GM12878 (cell line): ENCODE results near the gene RAD9A. TPM values are rescaled to one million over a fixed set of nuclear protein-coding genes. Genes with fewer than 3 reads are reported as not detected.

Experiments
- ATAC-seq: fragments of 200-7000 bp; cut with Tn5 transposase; 3 replicates; pipeline ENCODE4 v1.9.1; 2020; ENCODE audit warnings: mild to moderate bottlenecking, moderate library complexity
- BruUV-seq: library from RNA; stranded (reverse); fragments of 400-500 nt; replicated peaks from 2 replicates; lab custom pipeline; 2021; lab: Mats Ljungman, UMichigan
- CTCF ChIA-PET: fragments of 300-600 bp; sonication (Branson Sonifier 250); formaldehyde crosslinking; extraction: SDS; loops from one replicate; lab custom pipeline; 2021; ENCODE audit warnings: inconsistent platforms; lab: Yijun Ruan, JAX
- POLR2A ChIA-PET: fragments of 350-600 bp; formaldehyde crosslinking; extraction: SDS; loops from one replicate; lab custom pipeline; 2021; ENCODE audit warnings: inconsistent platforms; lab: Charles Lee
- RAD21 ChIA-PET: fragments of 300-600 bp; sonication (Branson Sonifier 250); formaldehyde crosslinking; loops from one replicate; lab custom pipeline; 2023; ENCODE audit warnings: antibody characterized with exemption; ENCODE audit not compliant: unreplicated experiment; lab: Charles Lee
- SMC1A ChIA-PET: fragments of 300-600 bp; sonication (Branson Sonifier 250); formaldehyde crosslinking; loops from one replicate; lab custom pipeline; 2023; ENCODE audit not compliant: unreplicated experiment, uncharacterized antibody; lab: Charles Lee
- DNase-seq: peaks from one replicate; pipeline ENCODE4 v3.0.0-alpha.2; 2011; ENCODE audit warnings: low read depth, low spot score
- FAIRE-seq: peaks from 3 replicates; lab custom pipeline; 2011; peaks lifted over from hg19 to GRCh38; lab: Jason Lieb, UNC
- H2AFZ ChIP-seq: 2 replicates; pipeline ENCODE4 v1.6.0; 2011; ENCODE audit warnings: low read depth, low read length, control low read depth; ENCODE audit not compliant: control insufficient read depth
- H3K27ac ChIP-seq: 2 replicates; pipeline ENCODE4 v1.5.1; 2011; ENCODE audit warnings: control low read depth; ENCODE audit not compliant: control insufficient read depth, insufficient read depth
- H3K27me3 ChIP-seq, 2 experiments: replicated peaks in 1 of 2; 2 replicates each; pipeline versions ENCODE4 v1.6.0 to v1.6.1; 2011; ENCODE audit warnings: low read length in 1 of 2; ENCODE audit not compliant: control insufficient read depth in 2 of 2, insufficient read depth in 2 of 2
- H3K36me3 ChIP-seq, 2 experiments: 2 replicates each; pipeline ENCODE4 v1.5.1; 2011; ENCODE audit warnings: low read length in 1 of 2; ENCODE audit not compliant: control insufficient read depth in 2 of 2, insufficient read depth in 2 of 2
- H3K4me1 ChIP-seq: 2 replicates; pipeline ENCODE4 v1.6.1; 2011; ENCODE audit warnings: mild to moderate bottlenecking, low read length, moderate library complexity, mixed read lengths; ENCODE audit not compliant: control insufficient read depth, insufficient read depth
- H3K4me2 ChIP-seq: 2 replicates; pipeline ENCODE4 v1.6.0; 2011; ENCODE audit warnings: control low read depth; ENCODE audit not compliant: control insufficient read depth, insufficient read depth
- H3K4me3 ChIP-seq: fragments of 200-600 bp; sonication (generic); 2 replicates; pipeline ENCODE4 v1.5.1; 2016
- H3K79me2 ChIP-seq: 2 replicates; pipeline ENCODE4 v1.6.0; 2011; ENCODE audit warnings: low read length; ENCODE audit not compliant: control insufficient read depth, insufficient read depth
- H3K9ac ChIP-seq: 2 replicates; pipeline ENCODE4 v1.8.0; 2011; ENCODE audit warnings: low read length, control low read depth, mixed read lengths; ENCODE audit not compliant: control insufficient read depth, insufficient read depth
- H3K9me3 ChIP-seq: replicated peaks from 3 replicates; pipeline ENCODE4 v1.5.1; 2011; ENCODE audit warnings: mild to moderate bottlenecking, low read length; ENCODE audit not compliant: control insufficient read depth, insufficient read depth
- H4K20me1 ChIP-seq: 2 replicates; pipeline ENCODE4 v1.6.0; 2011; ENCODE audit not compliant: control insufficient read depth, insufficient read depth
- BMI1 ChIP-seq: fragments of 450-650 bp; IDR thresholded peaks from 2 replicates; pipeline ENCODE4 v1.6.1; 2016; ENCODE audit warnings: mild to moderate bottlenecking, moderate library complexity, borderline replicate concordance
- CHD4 ChIP-seq: fragments of 200-600 bp; sonication (generic); IDR thresholded peaks from 2 replicates; pipeline ENCODE4 v1.6.1; 2016; ENCODE audit warnings: mild to moderate bottlenecking
- FOXM1 ChIP-seq: IDR thresholded peaks from 2 replicates; pipeline ENCODE4 v1.6.1; 2012; ENCODE audit warnings: low read depth, mild to moderate bottlenecking, inconsistent platforms, low read length, moderate library complexity
- GABPA ChIP-seq: IDR thresholded peaks from 2 replicates; pipeline ENCODE4 v1.6.1; 2014; ENCODE audit warnings: antibody characterized with exemption, low read depth, mild to moderate bottlenecking, inconsistent platforms
- KDM1A ChIP-seq: fragments of 200-600 bp; sonication (generic); IDR thresholded peaks from 2 replicates; pipeline ENCODE4 v1.6.1; 2016; ENCODE audit warnings: borderline replicate concordance
- MLLT1 ChIP-seq: fragments of 450-650 bp; IDR thresholded peaks from 2 replicates; pipeline ENCODE4 v1.6.1; 2016; ENCODE audit warnings: mild to moderate bottlenecking
- PAX5 ChIP-seq: IDR thresholded peaks from 2 replicates; pipeline ENCODE4 v1.6.1; 2011; ENCODE audit warnings: low read depth, low read length, borderline replicate concordance
- PML ChIP-seq: IDR thresholded peaks from 2 replicates; pipeline ENCODE4 v1.6.1; 2012; ENCODE audit warnings: low read length, inconsistent platforms
- SMAD1 ChIP-seq: fragments of 450-650 bp; IDR thresholded peaks from 2 replicates; pipeline ENCODE4 v1.6.1; 2018; ENCODE audit warnings: mild to moderate bottlenecking, low read depth; ENCODE audit not compliant: partially characterized antibody
- STAT1 ChIP-seq: fragments of 450-650 bp; conservative IDR thresholded peaks from 2 replicates; pipeline ENCODE4 v1.6.1; 2014; ENCODE audit warnings: antibody characterized with exemption, mild to moderate bottlenecking
- TCF12 ChIP-seq: IDR thresholded peaks from 2 replicates; pipeline ENCODE4 v1.6.1; 2011; ENCODE audit warnings: low read depth, mild to moderate bottlenecking, low read length
- YY1 ChIP-seq: IDR thresholded peaks from 2 replicates; pipeline ENCODE4 v1.6.1; 2011; ENCODE audit warnings: low read depth, mild to moderate bottlenecking, low read length
- WGBS: methylation state at CpG from one replicate; pipeline ENCODE4 v1.1.6; 2016; ENCODE audit warnings: low lambda C conversion rate; ENCODE audit not compliant: insufficient replicate concordance, insufficient coverage; ENCODE audit errors: missing lambda C conversion rate; 5-methylcytosine and 5-hydroxymethylcytosine counted together
- in situ Hi-C: fragments of 300-500 bp; cut with MboI; formaldehyde crosslinking; loops from 9 replicates; pipeline ENCODE4 v1.14.3; 2018; ENCODE audit warnings: mixed read lengths
- intact Hi-C: fragments of 100-400 bp; cut with micrococcal nuclease; formaldehyde crosslinking; loops from one replicate; pipeline ENCODE4 v1.14.2; 2022; ENCODE audit not compliant: unreplicated experiment
- polyA plus RNA-seq, 11 experiments: library from polyadenylated mRNA; depleted of rRNA in 4 of 11; unstranded in 6 of 11; stranded (reverse) in 5 of 11; fragments of >200 nt; fragmentation: Nextera tagmentation in 4 of 11; fragmentation: Illumina TruSeq in 1 of 11; extraction: Ambion mirVana in 4 of 11; extraction: Trizol in 1 of 11; gene quantifications; 1 replicate in 1 of 11; 2 replicates in 10 of 11; pipeline versions ENCODE4 v1.2.1 to v1.2.3, GENCODE V29; 2011 to 2016; ENCODE audit warnings: inconsistent platforms in 2 of 11, missing spikeins in 2 of 11, low read depth in 1 of 11
- total RNA-seq, 4 experiments: library from RNA; depleted of rRNA in 3 of 4; stranded (reverse); fragments of >200 nt in 3 of 4; fragmentation: Illumina TruSeq in 1 of 4; extraction: Trizol in 1 of 4; gene quantifications; 2 replicates each; pipeline versions ENCODE4 v1.2.1 to v1.2.3, GENCODE V29; 2013 to 2021
- TF ChIP-seq, protein P1 (sequence below): fragments of 450-650 bp; conservative IDR thresholded peaks from 2 replicates; pipeline ENCODE4 v1.6.1; 2017; ENCODE audit warnings: mild to moderate bottlenecking, moderate library complexity
- TF ChIP-seq, protein P2 (sequence below): fragments of 150-350 bp; IDR thresholded peaks from 2 replicates; pipeline ENCODE4 v1.6.1; 2016; ENCODE audit warnings: low read depth, low read length

The RAD9A gene
- total and polyA plus RNA-seq, 10 of the 15 experiments (the other 5 are each of a cell fraction or from before 2014, with no cell fraction given) = 1.1 to 36.2 (median 19.8) TPM

GRCh38 chr11:67366961-67367760 is 24.6 kb upstream of the RAD9A start (continued):
- TF ChIP-seq PAX5 (no peak), TCF12 (no peak), MLLT1 (no peak), GABPA (no peak), CHD4 (no peak)

DNA sequence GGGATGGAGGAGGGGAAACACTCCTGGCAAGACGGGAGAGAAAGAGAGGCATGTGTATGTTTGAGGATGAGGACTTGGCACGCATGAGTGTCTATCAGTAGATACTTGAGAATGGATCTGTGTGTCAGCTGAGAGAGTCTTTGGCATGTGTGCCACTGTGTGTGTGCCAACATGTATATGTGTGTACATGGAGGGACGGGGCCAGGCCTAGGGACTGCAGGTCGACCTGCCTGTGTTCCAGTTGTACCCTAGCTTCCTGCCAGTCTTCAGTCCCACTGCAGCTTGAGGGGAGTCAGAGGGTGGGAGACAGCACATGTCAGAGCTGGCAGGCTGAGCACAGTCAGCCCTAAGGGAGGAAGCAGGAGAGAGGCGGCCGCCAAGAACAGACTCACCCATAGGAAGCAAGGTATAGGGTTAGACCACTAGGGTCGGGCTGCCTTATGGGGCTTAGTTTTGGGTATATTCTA is 24.0 kb upstream of the RAD9A start:
- intact Hi-C loops = no loop called here
- H2AFZ ChIP-seq = no peak overlapping the region
- H4K20me1 ChIP-seq = peaks cover 8% of the 10 kb centered on the region; the same call in 1 of the 2 replicates
- H3K9me3 ChIP-seq = no peaks in the 10 kb centered on the region
- no peaks in the 10 kb centered on the region for H3K36me3 ChIP-seq
- H3K9ac ChIP-seq = no peak overlapping the region
- 79% methylated on average over 6 of the region's 7 CpGs for WGBS
- SMC1A ChIA-PET = interaction anchor here (21.3 kb wide), 1 partner anchor 12 kb away, joined by 646 read pairs; the partner anchor contains the start of gene POLD4
- no peaks in the 10 kb centered on the region for H3K79me2 ChIP-seq
- in situ Hi-C loops = no loop called here
- CTCF ChIA-PET = interaction anchor here (25.5 to 26.2 kb wide), 2 partner anchors 6 to 12 kb away, joined by 1301 read pairs; partner anchors contain the start of genes CLCF1, POLD4 and RAD9A
- RAD21 ChIA-PET = interaction anchor here (0.7 to 0.8 kb wide), 2 partner anchors 11 to 15 kb away, joined by 3 read pairs; no protein-coding TSS in a partner anchor
- H3K4me2 ChIP-seq = no peak overlapping the region
- no peak overlapping the region for H3K4me3 ChIP-seq
- DNase-seq = no peak
- H3K27me3 ChIP-seq = peaks cover 1 to 4% of the 10 kb centered on the region in 2 experiments; a peak in 3 of 4 replicates
- BruUV-seq = no TSS peak
- H3K4me1 ChIP-seq = peaks cover 19% of the 10 kb centered on the region
- FAIRE-seq = no peak
- POLR2A ChIA-PET = interaction anchor here (5.1 kb wide), 1 partner anchor 13 kb away, joined by 42 read pairs; the partner anchor contains the start of gene POLD4
- no peak overlapping the region for H3K27ac ChIP-seq
- ATAC-seq = no peak
- TF ChIP-seq, protein P1, sequence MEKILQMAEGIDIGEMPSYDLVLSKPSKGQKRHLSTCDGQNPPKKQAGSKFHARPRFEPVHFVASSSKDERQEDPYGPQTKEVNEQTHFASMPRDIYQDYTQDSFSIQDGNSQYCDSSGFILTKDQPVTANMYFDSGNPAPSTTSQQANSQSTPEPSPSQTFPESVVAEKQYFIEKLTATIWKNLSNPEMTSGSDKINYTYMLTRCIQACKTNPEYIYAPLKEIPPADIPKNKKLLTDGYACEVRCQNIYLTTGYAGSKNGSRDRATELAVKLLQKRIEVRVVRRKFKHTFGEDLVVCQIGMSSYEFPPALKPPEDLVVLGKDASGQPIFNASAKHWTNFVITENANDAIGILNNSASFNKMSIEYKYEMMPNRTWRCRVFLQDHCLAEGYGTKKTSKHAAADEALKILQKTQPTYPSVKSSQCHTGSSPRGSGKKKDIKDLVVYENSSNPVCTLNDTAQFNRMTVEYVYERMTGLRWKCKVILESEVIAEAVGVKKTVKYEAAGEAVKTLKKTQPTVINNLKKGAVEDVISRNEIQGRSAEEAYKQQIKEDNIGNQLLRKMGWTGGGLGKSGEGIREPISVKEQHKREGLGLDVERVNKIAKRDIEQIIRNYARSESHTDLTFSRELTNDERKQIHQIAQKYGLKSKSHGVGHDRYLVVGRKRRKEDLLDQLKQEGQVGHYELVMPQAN = no peak
- TF ChIP-seq FOXM1 (no peak), PML (no peak), SMAD1 (no peak), STAT1 (no peak), BMI1 (no peak), YY1 (no peak), KDM1A (no peak)
- TF ChIP-seq, protein P2, sequence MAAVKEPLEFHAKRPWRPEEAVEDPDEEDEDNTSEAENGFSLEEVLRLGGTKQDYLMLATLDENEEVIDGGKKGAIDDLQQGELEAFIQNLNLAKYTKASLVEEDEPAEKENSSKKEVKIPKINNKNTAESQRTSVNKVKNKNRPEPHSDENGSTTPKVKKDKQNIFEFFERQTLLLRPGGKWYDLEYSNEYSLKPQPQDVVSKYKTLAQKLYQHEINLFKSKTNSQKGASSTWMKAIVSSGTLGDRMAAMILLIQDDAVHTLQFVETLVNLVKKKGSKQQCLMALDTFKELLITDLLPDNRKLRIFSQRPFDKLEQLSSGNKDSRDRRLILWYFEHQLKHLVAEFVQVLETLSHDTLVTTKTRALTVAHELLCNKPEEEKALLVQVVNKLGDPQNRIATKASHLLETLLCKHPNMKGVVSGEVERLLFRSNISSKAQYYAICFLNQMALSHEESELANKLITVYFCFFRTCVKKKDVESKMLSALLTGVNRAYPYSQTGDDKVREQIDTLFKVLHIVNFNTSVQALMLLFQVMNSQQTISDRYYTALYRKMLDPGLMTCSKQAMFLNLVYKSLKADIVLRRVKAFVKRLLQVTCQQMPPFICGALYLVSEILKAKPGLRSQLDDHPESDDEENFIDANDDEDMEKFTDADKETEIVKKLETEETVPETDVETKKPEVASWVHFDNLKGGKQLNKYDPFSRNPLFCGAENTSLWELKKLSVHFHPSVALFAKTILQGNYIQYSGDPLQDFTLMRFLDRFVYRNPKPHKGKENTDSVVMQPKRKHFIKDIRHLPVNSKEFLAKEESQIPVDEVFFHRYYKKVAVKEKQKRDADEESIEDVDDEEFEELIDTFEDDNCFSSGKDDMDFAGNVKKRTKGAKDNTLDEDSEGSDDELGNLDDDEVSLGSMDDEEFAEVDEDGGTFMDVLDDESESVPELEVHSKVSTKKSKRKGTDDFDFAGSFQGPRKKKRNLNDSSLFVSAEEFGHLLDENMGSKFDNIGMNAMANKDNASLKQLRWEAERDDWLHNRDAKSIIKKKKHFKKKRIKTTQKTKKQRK = no peak
